GM12891 (cell line): ENCODE data around the gene NADK.
A peak's percentile ranks its signal among the peaks of the same experiment; 100 is the strongest.

Experiments
- DNase-seq: peaks from one replicate; pipeline ENCODE4 v3.0.0; 2011; ENCODE audit warnings: low spot score; ENCODE audit not compliant: insufficient read length
- FAIRE-seq: peaks from 2 replicates; lab custom pipeline; 2011; peaks lifted over from hg19 to GRCh38; lab: Jason Lieb, UNC
- PAX5 ChIP-seq: IDR thresholded peaks from 2 replicates; pipeline ENCODE4 v1.6.1; 2011; ENCODE audit warnings: low read length, moderate library complexity, mild to moderate bottlenecking; ENCODE audit not compliant: insufficient read depth, severe bottlenecking
- POLR2A ChIP-seq: IDR thresholded peaks from 2 replicates; pipeline ENCODE4 v1.6.1; 2011; ENCODE audit warnings: low read depth, low read length, control low read depth
- POLR2AphosphoS5 ChIP-seq: IDR thresholded peaks from 2 replicates; pipeline ENCODE4 v1.6.1; 2011; ENCODE audit warnings: low read depth, low read length, control low read depth
- POU2F2 ChIP-seq: IDR thresholded peaks from 2 replicates; pipeline ENCODE4 v1.6.1; 2011; ENCODE audit warnings: low read depth, mild to moderate bottlenecking, control low read depth, low read length, moderate library complexity
- SPI1 ChIP-seq: IDR thresholded peaks from 2 replicates; pipeline ENCODE4 v1.6.1; 2011; ENCODE audit warnings: low read depth, low read length, control low read depth
- TAF1 ChIP-seq: IDR thresholded peaks from 2 replicates; pipeline ENCODE4 v1.6.1; 2011; ENCODE audit warnings: low read depth, low read length, control low read depth

Gene NADK

DNA sequence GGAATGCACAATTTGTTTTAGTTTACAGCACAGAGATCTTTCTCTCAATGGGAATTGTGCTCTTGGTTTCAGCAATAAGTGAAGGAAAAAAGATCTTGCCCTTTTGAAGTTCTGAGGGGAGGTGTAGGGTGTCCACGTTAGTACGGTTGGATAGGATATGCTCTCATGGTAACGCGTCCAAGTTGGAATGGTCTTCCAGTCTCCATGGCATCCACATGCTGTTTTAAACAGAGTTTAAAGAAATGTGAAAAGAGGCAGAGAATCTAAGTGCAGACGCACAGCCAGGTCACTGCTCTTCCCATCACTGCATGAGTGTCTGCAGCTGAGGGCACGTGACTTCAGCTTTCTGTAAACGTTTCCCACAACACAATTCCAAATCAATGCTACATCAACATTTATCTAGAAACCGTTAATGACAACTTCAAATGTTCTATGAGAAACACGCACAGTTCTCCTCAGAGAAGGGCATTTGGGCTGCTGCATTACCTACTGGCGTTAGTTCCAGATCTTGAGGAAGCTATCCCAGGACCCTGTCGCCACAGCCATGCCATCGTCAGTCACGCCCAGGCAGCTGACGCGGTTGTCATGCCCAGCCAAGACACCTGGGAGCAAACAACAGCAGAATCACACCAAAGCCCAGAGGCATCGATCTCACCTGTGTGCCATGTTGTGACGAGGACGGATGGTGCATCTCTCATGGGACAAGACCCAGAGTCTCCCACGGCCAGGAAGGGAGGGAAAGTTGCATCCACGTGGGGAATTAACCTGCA is 8.8 kb upstream of the NADK start:
- FAIRE-seq = no peak

GRCh38 chr1:1785666-1786065 is 7.4 kb upstream of the NADK start:
- FAIRE-seq = no peak

More for the DNA sequence above, 8.8 kb upstream of the NADK start:
- TF ChIP-seq POLR2A (no peak), POU2F2 (no peak), POLR2AphosphoS5 (no peak), SPI1 (no peak)
- DNase-seq = no peak

DNA sequence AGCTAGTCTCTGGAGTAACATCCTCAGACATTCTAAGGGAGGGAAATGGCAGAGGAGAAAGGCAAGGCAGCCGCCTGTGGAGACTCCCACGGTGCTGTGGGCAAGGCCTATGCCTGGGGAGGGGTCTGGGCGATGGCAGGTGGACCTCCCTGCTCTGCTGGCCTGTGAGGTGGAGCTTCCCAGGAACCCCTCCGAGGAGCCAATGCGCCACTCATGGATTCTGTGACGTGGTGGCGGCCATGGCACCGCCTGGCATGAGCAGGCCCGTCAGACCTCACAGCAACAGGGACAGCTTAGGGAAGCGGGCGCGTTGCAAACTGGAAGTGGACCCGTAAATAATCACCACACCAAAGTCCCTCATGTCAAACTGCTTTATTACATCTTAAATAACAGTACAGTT is 6.7 kb upstream of the NADK start:
- TF ChIP-seq TAF1 (no peak), SPI1 (no peak), POLR2A (no peak), POLR2AphosphoS5 (no peak), PAX5 (no peak), POU2F2 (no peak)
- FAIRE-seq (no peak), DNase-seq (no peak)

More at GRCh38 chr1:1785666-1786065, 7.4 kb upstream of the NADK start:
- TF ChIP-seq POU2F2 (no peak), SPI1 (no peak), POLR2AphosphoS5 (no peak), POLR2A (no peak), PAX5 (no peak), TAF1 (no peak)
- DNase-seq = no peak

DNA sequence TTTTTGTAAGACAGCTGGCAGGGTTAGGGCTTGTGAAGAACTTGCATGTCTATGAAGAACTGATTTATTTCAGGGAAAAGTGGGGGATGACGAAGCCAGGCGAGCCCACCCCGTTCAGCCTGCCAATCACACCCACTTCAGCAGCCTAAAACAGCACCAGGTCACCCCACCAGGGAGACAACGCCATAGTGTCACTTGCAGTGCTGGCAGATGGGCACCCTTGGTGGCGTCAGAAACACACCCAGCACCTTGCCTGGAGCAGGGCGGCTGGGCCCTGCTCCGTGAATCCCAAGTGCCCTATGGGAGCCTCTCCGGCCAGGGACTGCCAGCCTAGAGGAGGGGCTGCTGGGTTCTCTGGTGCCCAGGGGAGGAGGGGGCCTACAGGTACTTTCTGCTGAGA is 5.0 kb upstream of the NADK start:
- TF ChIP-seq POU2F2 (no peak), SPI1 (no peak), POLR2A (no peak), PAX5 (no peak)
- FAIRE-seq (no peak), DNase-seq (no peak)

DNA sequence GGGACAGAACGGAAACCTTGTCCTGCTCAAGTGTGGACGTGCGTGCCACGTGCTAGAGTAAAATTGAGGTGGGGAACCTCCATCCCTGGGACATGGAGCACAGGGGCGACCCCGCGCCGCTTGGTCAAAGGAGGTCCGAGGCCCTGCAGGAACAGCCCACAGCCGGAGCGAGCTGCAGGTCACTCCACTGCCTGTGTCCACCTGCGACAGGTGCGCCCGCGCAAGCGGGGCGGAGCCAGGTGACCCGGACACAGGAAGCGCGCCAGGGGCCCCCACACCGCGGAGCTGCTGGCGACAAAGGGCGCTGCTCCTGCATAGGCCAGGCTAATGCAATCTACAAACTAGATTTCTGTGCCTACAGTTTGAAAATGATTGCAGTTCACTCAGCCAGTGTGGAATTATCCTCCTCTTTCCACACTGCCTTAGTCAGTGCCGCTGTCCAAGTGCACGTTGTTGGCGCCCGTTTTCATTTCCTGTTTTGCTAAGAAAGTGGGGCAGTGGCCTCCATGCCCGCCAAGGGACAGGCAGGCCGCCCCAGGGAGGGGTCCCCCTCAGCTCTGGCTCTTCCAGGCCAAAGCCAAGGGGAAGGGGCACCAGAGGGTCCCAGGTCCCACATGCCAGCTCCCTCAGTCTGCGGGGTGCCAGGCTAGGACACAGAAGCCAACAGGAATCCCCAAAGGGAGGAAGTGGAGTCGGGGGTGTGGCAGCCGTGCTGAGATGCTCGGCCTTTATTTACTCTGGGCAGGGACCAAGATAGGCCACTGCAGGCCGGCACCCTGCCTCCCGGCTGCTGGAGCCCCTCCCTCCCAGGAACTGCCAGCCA is 4.3 kb upstream of the NADK start:
- no peak for DNase-seq

DNA sequence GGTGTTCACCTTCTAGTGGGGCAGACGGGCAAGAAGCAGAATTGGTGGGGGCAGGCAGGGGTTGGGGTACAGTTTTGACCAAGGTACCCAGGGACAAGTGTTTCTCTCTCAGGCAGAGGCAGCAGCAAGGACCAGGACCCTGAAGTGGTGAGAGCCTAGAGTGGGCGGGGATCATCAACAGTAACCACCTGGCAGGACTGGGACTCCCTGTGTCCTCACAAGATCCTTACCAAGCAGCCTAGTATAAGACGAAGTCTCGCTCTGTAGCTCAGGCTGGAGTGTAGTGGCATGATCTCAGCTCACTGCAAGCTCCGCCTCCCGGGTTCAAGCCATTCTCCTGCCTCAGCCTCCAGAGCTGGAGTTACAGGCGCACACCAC is 3.2 kb upstream of the NADK start:
- DNase-seq (no peak), FAIRE-seq (peak; percentile 69)
- TF ChIP-seq PAX5 (no peak), POLR2A (no peak), SPI1 (no peak), POU2F2 (no peak), TAF1 (no peak), POLR2AphosphoS5 (no peak)

More for the DNA sequence above, 4.3 kb upstream of the NADK start:
- FAIRE-seq = peak; percentile 73
- no peak; the same call in 1 of the 2 replicates for TF ChIP-seq POLR2AphosphoS5
- TF ChIP-seq SPI1 = peak; percentile 73
- no peak for TF ChIP-seq TAF1
- TF ChIP-seq POU2F2 = no peak
- peak; percentile 22; the same call in 1 of the 2 replicates for TF ChIP-seq POLR2A
- TF ChIP-seq PAX5 = no peak

- no peak for DNase-seq
- no peak for FAIRE-seq
- no peak for TF ChIP-seq PAX5
- no peak for TF ChIP-seq POU2F2
- no peak for TF ChIP-seq SPI1
- TF ChIP-seq POLR2A = no peak
- no peak for TF ChIP-seq TAF1
- no peak for TF ChIP-seq POLR2AphosphoS5
Observed at GRCh38 chr1:1780598-1781525, 2.6 kb upstream of the NADK start.

GRCh38 chr1:1779691-1780597 is 1.7 kb upstream of the NADK start:
- no peak for TF ChIP-seq PAX5
- peak; percentile 27; the same call in 1 of the 2 replicates for TF ChIP-seq POU2F2
- DNase-seq (no peak), FAIRE-seq (peak; percentile 82)

DNA sequence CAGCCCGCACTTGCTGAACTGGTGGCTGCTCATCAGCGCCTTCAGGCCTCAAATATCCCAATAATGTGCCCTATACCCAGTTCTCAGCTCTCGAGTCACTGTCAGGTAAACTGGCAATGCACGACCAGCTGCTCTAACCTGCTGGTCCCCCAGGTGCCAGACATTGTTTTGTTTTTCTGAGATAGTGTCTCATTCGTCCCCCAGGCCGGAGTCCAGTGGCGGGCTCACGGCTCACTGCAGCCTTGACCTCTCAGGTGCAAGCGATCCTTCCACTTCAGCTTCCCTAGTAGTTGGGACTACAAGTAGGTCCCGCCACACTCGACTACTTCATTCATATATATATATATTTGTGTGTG is 1.0 kb upstream of the NADK start:
- TF ChIP-seq POLR2AphosphoS5 = no peak
- TF ChIP-seq SPI1 = no peak
- no peak for TF ChIP-seq POU2F2
- TF ChIP-seq POLR2A = no peak
- no peak for TF ChIP-seq PAX5
- no peak for TF ChIP-seq TAF1
- DNase-seq (no peak), FAIRE-seq (no peak)
